Osteoblast (primary cell): ENCODE measurements around the gene NDUFS3. TPM values are rescaled to one million over a fixed set of nuclear protein-coding genes. Genes with fewer than 3 reads are reported as not detected.

ENCODE experiments used
- DNase-seq: peaks from one replicate; pipeline ENCODE4 v3.0.0; 2011; ENCODE audit warnings: low spot score, mixed read lengths; ENCODE audit not compliant: insufficient read length; ENCODE audit errors: missing footprints
- H2AFZ ChIP-seq: 2 replicates; pipeline ENCODE4 v1.6.0; 2011; ENCODE audit warnings: mild to moderate bottlenecking, low read length
- H3K27ac ChIP-seq: 2 replicates; pipeline ENCODE4 v1.5.1; 2011; ENCODE audit warnings: mild to moderate bottlenecking, low read depth, low read length, moderate library complexity
- H3K27me3 ChIP-seq: 2 replicates; pipeline ENCODE4 v1.6.0; 2012; ENCODE audit warnings: mild to moderate bottlenecking, control low read depth, inconsistent platforms, low read length, moderate library complexity; ENCODE audit not compliant: insufficient read depth
- H3K36me3 ChIP-seq: 2 replicates; pipeline ENCODE4 v1.5.1; 2011; ENCODE audit warnings: mild to moderate bottlenecking, low read length, control low read depth, moderate library complexity; ENCODE audit not compliant: insufficient read depth
- H3K4me1 ChIP-seq: 2 replicates; pipeline ENCODE4 v1.5.1; 2011; ENCODE audit warnings: mild to moderate bottlenecking, low read length, control low read depth, moderate library complexity; ENCODE audit not compliant: insufficient read depth
- H3K4me2 ChIP-seq: 2 replicates; pipeline ENCODE4 v1.6.0; 2011; ENCODE audit warnings: mild to moderate bottlenecking, low read length; ENCODE audit not compliant: insufficient read depth
- H3K4me3 ChIP-seq: fragments of 200-600 bp; sonication (generic); 3 replicates; pipeline ENCODE4 v1.5.1; 2012; ENCODE audit warnings: mild to moderate bottlenecking, low read length, inconsistent platforms; ENCODE audit not compliant: insufficient read depth
- H3K79me2 ChIP-seq: 2 replicates; pipeline ENCODE4 v1.6.0; 2012; ENCODE audit warnings: mild to moderate bottlenecking, low read length, control low read depth, inconsistent platforms; ENCODE audit not compliant: insufficient read depth
- H3K9me3 ChIP-seq: 2 replicates; pipeline ENCODE4 v1.5.1; 2011; ENCODE audit warnings: low read depth, low read length, control low read depth
- H4K20me1 ChIP-seq: 2 replicates; pipeline ENCODE4 v1.6.0; 2012; ENCODE audit warnings: mild to moderate bottlenecking, low read length, control low read depth; ENCODE audit not compliant: insufficient read depth
- CTCF ChIP-seq: IDR thresholded peaks from 2 replicates; pipeline ENCODE4 v1.5.1; 2011; ENCODE audit warnings: mild to moderate bottlenecking, low read depth, low read length, moderate library complexity; ENCODE audit errors: extremely low read depth
- total RNA-seq: library from RNA; depleted of rRNA; stranded (reverse); fragments of >200 nt; gene quantifications from 2 replicates; pipeline ENCODE4 v1.2.3, GENCODE V29; 2012

Gene NDUFS3
- total RNA-seq, 1 donor = 55.0 TPM

- TF ChIP-seq CTCF = no peak
- Histone ChIP-seq H2AFZ (no peak overlapping the region), H3K9me3 (no peaks in the 10 kb centered on the region), H3K4me1 (peaks cover 30% of the 10 kb centered on the region), H3K27ac (no peak overlapping the region), H3K27me3 (no peaks in the 10 kb centered on the region), H3K4me3 (no peak overlapping the region), H3K79me2 (no peaks in the 10 kb centered on the region), H3K36me3 (no peaks in the 10 kb centered on the region), H3K4me2 (no peak overlapping the region), H4K20me1 (no peaks in the 10 kb centered on the region)
- no peak for DNase-seq
Measured at GRCh38 chr11:47605921-47606320, 27.0 kb downstream of the NDUFS3 start.

- DNase-seq = peak; percentile 92
- no peaks in the 10 kb centered on the region for H3K9me3 ChIP-seq
- no peak overlapping the region for H3K4me3 ChIP-seq
- no peaks in the 10 kb centered on the region for H3K79me2 ChIP-seq
- no peaks in the 10 kb centered on the region for H4K20me1 ChIP-seq
- peak overlapping the region; percentile 67 for H3K4me2 ChIP-seq
- H3K27me3 ChIP-seq = no peaks in the 10 kb centered on the region
- peaks cover 30% of the 10 kb centered on the region for H3K4me1 ChIP-seq
- TF ChIP-seq CTCF = no peak
- H3K27ac ChIP-seq = peak overlapping the region; percentile 82
- H3K36me3 ChIP-seq = no peaks in the 10 kb centered on the region
- no peak overlapping the region for H2AFZ ChIP-seq
Measured at GRCh38 chr11:47606731-47607130, 27.9 kb downstream of the NDUFS3 start.

DNA sequence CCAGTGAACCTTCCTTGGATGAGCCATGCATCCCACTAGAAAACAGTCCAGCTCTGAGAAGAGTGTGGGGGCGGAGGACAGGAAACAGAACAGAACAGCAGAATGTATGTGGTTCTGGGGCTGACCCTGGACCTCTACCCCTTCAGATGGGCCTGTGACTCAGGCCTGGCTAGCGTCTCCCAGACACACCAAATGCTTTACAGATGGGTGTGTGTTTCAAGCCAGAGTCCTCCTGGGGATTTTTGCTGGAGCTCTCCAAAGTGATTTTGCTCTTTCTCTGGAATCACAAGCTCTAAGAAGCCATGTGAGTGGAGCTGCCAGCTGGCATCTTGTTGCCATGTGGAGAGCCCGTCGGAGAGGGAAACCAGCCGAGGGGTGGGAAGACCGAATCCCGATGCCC is 28.5 kb downstream of the NDUFS3 start:
- DNase-seq = peak; percentile 95
- Histone ChIP-seq H3K4me3 (peak overlapping the region; percentile 7), H3K79me2 (no peaks in the 10 kb centered on the region), H2AFZ (no peak overlapping the region), H3K36me3 (no peaks in the 10 kb centered on the region), H3K4me1 (peaks cover 30% of the 10 kb centered on the region), H3K9me3 (no peaks in the 10 kb centered on the region), H3K4me2 (peak overlapping the region; percentile 67), H3K27me3 (no peaks in the 10 kb centered on the region), H3K27ac (peak overlapping the region; percentile 82), H4K20me1 (no peaks in the 10 kb centered on the region)
- TF ChIP-seq CTCF = no peak

- Histone ChIP-seq H3K4me2 (no peak overlapping the region), H3K79me2 (no peaks in the 10 kb centered on the region), H2AFZ (no peak overlapping the region), H3K36me3 (no peaks in the 10 kb centered on the region), H3K4me1 (peaks cover 25% of the 10 kb centered on the region), H3K9me3 (no peaks in the 10 kb centered on the region), H3K27me3 (no peaks in the 10 kb centered on the region), H4K20me1 (no peaks in the 10 kb centered on the region), H3K4me3 (no peak overlapping the region), H3K27ac (no peak overlapping the region)
- no peak for DNase-seq
- no peak for TF ChIP-seq CTCF
Measured at GRCh38 chr11:47609675-47610074, 30.8 kb downstream of the NDUFS3 start.
